HepG2 (cell line): ENCODE measurements around the gene MAP2K1. TPM values are rescaled to one million over a fixed set of nuclear protein-coding genes. Genes with fewer than 3 reads are reported as not detected.

ENCODE experiments used
- ATAC-seq: fragments of 200-7000 bp; cut with Tn5 transposase; 3 replicates; pipeline ENCODE4 v1.9.1; 2020; ENCODE audit warnings: mild to moderate bottlenecking, moderate library complexity
- BruUV-seq: library from RNA; stranded (reverse); fragments of 400-500 nt; replicated peaks from 2 replicates; lab custom pipeline; 2021; lab: Mats Ljungman, UMichigan
- CTCF ChIA-PET: fragments of 300-600 bp; formaldehyde crosslinking; extraction: SDS; loops from one replicate; lab custom pipeline; 2021; ENCODE audit warnings: low total read pairs, inconsistent platforms, low intra/inter-chr PET ratio; lab: Yijun Ruan, JAX
- POLR2A ChIA-PET: fragments of 350-600 bp; sonication (Branson Sonifier 250); formaldehyde crosslinking; loops from one replicate; lab custom pipeline; 2020; ENCODE audit warnings: antibody characterized with exemption, inconsistent platforms; lab: Yijun Ruan, JAX
- DNase-seq: peaks from one replicate; pipeline ENCODE4 v3.0.0-alpha.2; 2015; ENCODE audit warnings: low spot score
- FAIRE-seq: peaks from 3 replicates; lab custom pipeline; 2011; peaks lifted over from hg19 to GRCh38; lab: Jason Lieb, UNC
- H2AFZ ChIP-seq: one replicate; pipeline ENCODE4 v1.6.1; 2011; ENCODE audit warnings: low read length, inconsistent platforms
- H3K27ac ChIP-seq: fragments of 300-600 bp; 3 replicates; pipeline ENCODE4 v1.8.0; 2011; ENCODE audit warnings: mixed run types, mild to moderate bottlenecking, mixed read lengths, low read length, inconsistent platforms; ENCODE audit not compliant: insufficient read depth; ENCODE audit errors: extremely low read length
- H3K27me3 ChIP-seq, 2 experiments: fragments of 200-600 bp in 1 of 2; 2 replicates in 1 of 2; 3 replicates in 1 of 2; pipeline versions ENCODE4 v1.6.0 to v1.8.0; 2011; ENCODE audit warnings: low read length in 2 of 2, mild to moderate bottlenecking in 2 of 2, moderate library complexity in 2 of 2, inconsistent platforms in 1 of 2; ENCODE audit not compliant: insufficient read depth in 2 of 2, control insufficient read depth in 1 of 2
- H3K36me3 ChIP-seq, 2 experiments: fragments of 200-600 bp in 1 of 2; replicated peaks in 1 of 2; 2 replicates in 1 of 2; 3 replicates in 1 of 2; pipeline versions ENCODE4 v1.5.1 to v1.8.0; 2011; ENCODE audit warnings: low read length in 2 of 2, inconsistent platforms in 1 of 2; ENCODE audit not compliant: insufficient read depth in 2 of 2, control insufficient read depth in 1 of 2
- H3K4me1 ChIP-seq: 2 replicates; pipeline ENCODE4 v1.5.1; 2012; ENCODE audit warnings: low read length, inconsistent platforms; ENCODE audit not compliant: insufficient read depth
- H3K4me2 ChIP-seq: 2 replicates; pipeline ENCODE4 v1.6.0; 2011; ENCODE audit warnings: low read depth, low read length, inconsistent platforms
- H3K4me3 ChIP-seq, 3 experiments: fragments of 200-600 bp in 1 of 3; sonication (generic), shearing (Covaris generic) in 1 of 3; replicated peaks in 1 of 3; 2 replicates each; pipeline ENCODE4 v1.5.1; 2011 to 2016; ENCODE audit warnings: low read length in 3 of 3, inconsistent platforms in 2 of 3, low read depth in 2 of 3, mild to moderate bottlenecking in 2 of 3, control low read depth in 1 of 3, mixed read lengths in 1 of 3; ENCODE audit not compliant: insufficient read depth in 1 of 3
- H3K79me2 ChIP-seq: one replicate; pipeline ENCODE4 v1.6.1; 2011; ENCODE audit warnings: low read length, inconsistent platforms; ENCODE audit not compliant: insufficient read depth
- H3K9ac ChIP-seq: 2 replicates; pipeline ENCODE4 v1.6.0; 2011; ENCODE audit warnings: mild to moderate bottlenecking, low read depth, low read length, inconsistent platforms; ENCODE audit not compliant: insufficient read depth
- H3K9me3 ChIP-seq: 2 replicates; pipeline ENCODE4 v1.5.1; 2012; ENCODE audit warnings: mild to moderate bottlenecking, low read length
- H4K20me1 ChIP-seq: 2 replicates; pipeline ENCODE4 v1.6.0; 2011; ENCODE audit warnings: inconsistent platforms, mild to moderate bottlenecking, low read length, moderate library complexity; ENCODE audit not compliant: insufficient read depth
- CAMTA2 ChIP-seq: sonication (generic); formaldehyde crosslinking; IDR thresholded peaks from 2 replicates; pipeline ENCODE4 v1.4.0; 2020; ENCODE audit warnings: mild to moderate bottlenecking, missing genetic modification reagents, borderline replicate concordance
- FOXA1 ChIP-seq, 2 experiments: fragments of 450-650 bp in 1 of 2; sonication (generic) in 1 of 2; formaldehyde crosslinking in 1 of 2; IDR thresholded peaks; 2 replicates each; pipeline versions ENCODE4 v1.4.0 to v1.6.1; 2016 to 2020; ENCODE audit warnings: missing genetic modification reagents in 1 of 2
- KDM6A ChIP-seq: IDR thresholded peaks from 2 replicates; pipeline ENCODE4 v1.6.1; 2016; ENCODE audit warnings: low read depth
- ZBTB21 ChIP-seq: sonication (generic); formaldehyde crosslinking; IDR thresholded peaks from 2 replicates; pipeline ENCODE4 v1.4.0; 2020; ENCODE audit warnings: missing genetic modification reagents
- ZFP37 ChIP-seq: sonication (generic); formaldehyde crosslinking; IDR thresholded peaks from 2 replicates; pipeline ENCODE4 v1.4.0; 2020; ENCODE audit warnings: missing genetic modification reagents, borderline replicate concordance
- ZKSCAN5 ChIP-seq: sonication (generic); formaldehyde crosslinking; IDR thresholded peaks from 2 replicates; pipeline ENCODE4 v1.5.1; 2020; ENCODE audit warnings: mild to moderate bottlenecking, missing genetic modification reagents
- ZNF431 ChIP-seq: sonication (generic); formaldehyde crosslinking; IDR thresholded peaks from 2 replicates; pipeline ENCODE4 v1.9.0; 2022; ENCODE audit warnings: missing genetic modification reagents, low read depth, mild to moderate bottlenecking, borderline replicate concordance
- ZNF549 ChIP-seq: sonication (generic); formaldehyde crosslinking; IDR thresholded peaks from 2 replicates; pipeline ENCODE4 v1.5.0; 2020; ENCODE audit warnings: missing genetic modification reagents
- ZNF563 ChIP-seq: sonication (generic); formaldehyde crosslinking; IDR thresholded peaks from 2 replicates; pipeline ENCODE4 v1.8.0; 2022; ENCODE audit warnings: mild to moderate bottlenecking, moderate library complexity, missing genetic modification reagents
- ZNF746 ChIP-seq: sonication (generic); formaldehyde crosslinking; IDR thresholded peaks from 2 replicates; pipeline ENCODE4 v1.8.0; 2022; ENCODE audit warnings: mild to moderate bottlenecking, missing genetic modification reagents
- ZNF878 ChIP-seq: sonication (generic); formaldehyde crosslinking; IDR thresholded peaks from 2 replicates; pipeline ENCODE4 v1.8.1; 2023; ENCODE audit warnings: mild to moderate bottlenecking, missing genetic modification reagents, moderate library complexity
- WGBS: methylation state at CpG from one replicate; pipeline ENCODE4 v1.1.6; 2017; ENCODE audit warnings: low lambda C conversion rate; 5-methylcytosine and 5-hydroxymethylcytosine counted together
- in situ Hi-C: cut with HindIII; loops from 2 replicates; pipeline ENCODE4 v1.10.0; 2017; ENCODE audit warnings: low pct_unique_long_range_greater_than_20kb; ENCODE audit not compliant: extremely low pct_ligation_motif_present
- intact Hi-C: fragments of 100-400 bp; cut with micrococcal nuclease; formaldehyde crosslinking; loops from one replicate; pipeline ENCODE4 v1.10.0; 2022; ENCODE audit not compliant: unreplicated experiment
- polyA plus RNA-seq, 8 experiments: library from polyadenylated mRNA; depleted of rRNA in 3 of 8; stranded (reverse) in 7 of 8; unstranded in 1 of 8; fragments of >200 nt; fragmentation: Illumina TruSeq in 4 of 8; extraction: Trizol in 4 of 8; gene quantifications; 2 replicates each; pipeline versions ENCODE4 v1.2.1 to v1.2.3, GENCODE V29; 2011 to 2016; ENCODE audit warnings: low read depth in 4 of 8, missing spikeins in 1 of 8, mixed read lengths in 1 of 8; ENCODE audit not compliant: insufficient read depth in 1 of 8
- total RNA-seq, 5 experiments: library from RNA; depleted of rRNA; stranded (reverse); fragments of >200 nt; fragmentation: Illumina TruSeq; extraction: Trizol; gene quantifications; 2 replicates each; pipeline ENCODE4 v1.2.3, GENCODE V29; 2016; ENCODE audit warnings: low read depth in 1 of 5

Gene MAP2K1
- total and polyA plus RNA-seq, 2 of the 13 experiments (the other 11 are each of a cell fraction or from before 2014, with no cell fraction given): 24.1 to 49.2 TPM

GRCh38 chr15:66400351-66400774 is 13.7 kb downstream of the MAP2K1 start:
- Histone ChIP-seq H3K4me3 (no peak overlapping the region), H3K36me3 (peaks cover 4 to 21% of the 10 kb centered on the region in 2 experiments; a peak in 4 of 5 replicates), H3K79me2 (peaks cover 82% of the 10 kb centered on the region), H3K27ac (no peak overlapping the region), H4K20me1 (peaks cover 19% of the 10 kb centered on the region), H3K4me1 (peaks cover 29% of the 10 kb centered on the region), H2AFZ (no peak overlapping the region), H3K4me2 (no peak overlapping the region), H3K27me3 (no peaks in the 10 kb centered on the region), H3K9me3 (no peaks in the 10 kb centered on the region), H3K9ac (no peak overlapping the region)
- 91% methylated on average over 3 of the region's 3 CpGs for WGBS
- no peak for ATAC-seq
- TF ChIP-seq ZNF746: no peak
- in situ Hi-C loops (no loop called here), intact Hi-C loops (no loop called here)
- POLR2A ChIA-PET: no interaction called here
- BruUV-seq: no TSS peak
- no peak for DNase-seq
- CTCF ChIA-PET: no interaction called here
- no peak for FAIRE-seq

GRCh38 chr15:66401130-66402021 is 14.7 kb downstream of the MAP2K1 start:
- ATAC-seq (no peak), FAIRE-seq (no peak), DNase-seq (no peak)
- no peaks in the 10 kb centered on the region for H3K9me3 ChIP-seq
- H3K36me3 ChIP-seq: peaks cover 4 to 18% of the 10 kb centered on the region in 2 experiments; a peak in 4 of 5 replicates
- intact Hi-C loops (no loop called here), in situ Hi-C loops (no loop called here)
- no peak for TF ChIP-seq CAMTA2
- TF ChIP-seq ZNF431 (CRISPR knock-in tag): no peak
- no peak for TF ChIP-seq ZNF878 (CRISPR knock-in tag)
- TF ChIP-seq KDM6A: no peak
- TF ChIP-seq ZBTB21: no peak
- no peak for TF ChIP-seq ZKSCAN5 (CRISPR knock-in tag)
- TF ChIP-seq ZNF563 (CRISPR knock-in tag): no peak
- TF ChIP-seq FOXA1 (IDR thresholded peaks at IDR 0.05): no peak
- TF ChIP-seq FOXA1 (CRISPR knock-in tag; IDR thresholded peaks at IDR 0.05): no peak
- TF ChIP-seq ZNF549 (CRISPR knock-in tag): no peak
- TF ChIP-seq ZFP37 (CRISPR knock-in tag): no peak
- H3K4me3 ChIP-seq: no peak overlapping the region
- peaks cover 21% of the 10 kb centered on the region for H4K20me1 ChIP-seq
- no peak overlapping the region for H3K4me2 ChIP-seq
- WGBS: 96% methylated on average over 8 of the region's 8 CpGs
- CTCF ChIA-PET: no interaction called here
- H3K27ac ChIP-seq: no peak overlapping the region
- H3K79me2 ChIP-seq: peaks cover 84% of the 10 kb centered on the region
- H2AFZ ChIP-seq: no peak overlapping the region
- peaks cover 38% of the 10 kb centered on the region for H3K4me1 ChIP-seq
- H3K9ac ChIP-seq: no peak overlapping the region
- POLR2A ChIA-PET: no interaction called here
- no TSS peak for BruUV-seq
- H3K27me3 ChIP-seq: no peaks in the 10 kb centered on the region
